ENCODE data around the gene OSBPL2. TPM values are rescaled to one million over a fixed set of nuclear protein-coding genes. Genes with fewer than 3 reads are reported as not detected.

OSBPL2 gene
- total and polyA plus RNA-seq, 2 donors (not counting 3 experiments of a cell fraction or from before 2014, with no cell fraction given): 13.1 to 33.0 TPM

DNA sequence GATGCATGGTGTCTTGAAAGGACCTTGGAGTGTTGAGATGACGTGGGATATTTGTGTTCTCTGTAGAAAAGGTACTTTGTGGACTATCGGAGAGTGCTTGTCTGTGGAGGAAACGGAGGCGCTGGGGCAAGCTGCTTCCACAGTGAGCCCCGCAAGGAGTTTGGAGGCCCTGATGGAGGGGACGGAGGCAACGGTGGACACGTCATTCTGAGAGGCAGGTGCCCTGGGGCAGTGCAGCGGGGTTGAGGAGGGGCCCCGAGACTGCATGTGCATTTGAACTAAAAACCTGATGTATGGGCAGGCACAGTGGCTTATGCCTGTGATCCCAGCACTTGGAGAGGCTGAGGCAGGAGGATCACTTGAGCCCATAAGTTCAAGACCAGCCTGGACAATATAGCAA is 42.6 kb upstream of the OSBPL2 start:
- Histone ChIP-seq H3K4me1 (ENCODE audit: control insufficient read depth, extremely low read depth, insufficient read depth, low read length) (no peaks in the 10 kb centered on the region), H3K9me3 (replicated peaks; ENCODE audit: control insufficient read depth, insufficient read depth, low read length) (no peaks in the 10 kb centered on the region), H3K27me3 (ENCODE audit: control insufficient read depth in 2 of 2, insufficient read depth in 2 of 2, low read length in 2 of 2) (no peaks in the 10 kb centered on the region), H3K9ac (replicated peaks; ENCODE audit: extremely low read depth, insufficient read depth, low read length) (no peak overlapping the region), H3K79me2 (ENCODE audit: control insufficient read depth, insufficient read depth, low read length) (no peaks in the 10 kb centered on the region), H3K36me3 (ENCODE audit: control insufficient read depth in 2 of 2, extremely low read depth in 1 of 2, insufficient read depth in 2 of 2, low read length in 2 of 2) (peaks cover 2 to 22% of the 10 kb centered on the region in 2 experiments), H2AFZ (ENCODE audit: low read depth, low read length) (no peak overlapping the region), H3K4me2 (ENCODE audit: insufficient read depth, low read length) (no peak overlapping the region), H3K9me1 (replicated peaks; ENCODE audit: control insufficient read depth, extremely low read depth, insufficient read depth, low read length) (no peaks in the 10 kb centered on the region), H4K20me1 (replicated peaks; ENCODE audit: control insufficient read depth, extremely low read depth, insufficient read depth, low read length) (no peaks in the 10 kb centered on the region), H3K27ac (ENCODE audit: insufficient read depth, low read depth, low read length) (no peak overlapping the region), H3K4me3 (replicated peaks in 1 of 3; ENCODE audit: insufficient read depth in 1 of 3, low read depth in 1 of 3, low read length in 3 of 3) (no peak overlapping the region)
- dilution Hi-C loops (cut with MboI; ENCODE audit: extremely low pct_ligation_motif_present, low sequenced_read_pairs) (no loop called here), intact Hi-C loops (cut with micrococcal nuclease) (no loop called here)
- no peak for FAIRE-seq
- ChIA-PET POLR2A (no interaction called here), CTCF (no interaction called here)
- BruUV-seq (replicated peaks): no TSS peak
- no peak for DNase-seq (ENCODE audit: low read depth, low spot score)
- no peak for TF ChIP-seq GATA2 (IDR thresholded peaks at IDR 0.05; ENCODE audit: insufficient read depth, insufficient read length, low read depth, low read length)
- no peak for TF ChIP-seq CTCF (IDR thresholded peaks at IDR 0.05; ENCODE audit: extremely low read depth in 1 of 2, insufficient read depth in 1 of 2, low read depth in 1 of 2, low read length in 2 of 2)
- no peak for TF ChIP-seq POLR2A (IDR thresholded peaks at IDR 0.05; ENCODE audit: low read depth, low read length)
- no peak for TF ChIP-seq POLR2AphosphoS5 (IDR thresholded peaks at IDR 0.05; ENCODE audit: insufficient read depth, low read depth, low read length)
- TF ChIP-seq FOS (IDR thresholded peaks at IDR 0.05; ENCODE audit: borderline replicate concordance, insufficient read depth, low read length): no peak
- no peak for TF ChIP-seq MAX (IDR thresholded peaks at IDR 0.05; ENCODE audit: insufficient read depth, insufficient read length)
- TF ChIP-seq JUN (IDR thresholded peaks at IDR 0.05; ENCODE audit: borderline replicate concordance, insufficient read depth, insufficient read length, low read depth): no peak
- no peak for TF ChIP-seq EZH2 (IDR thresholded peaks at IDR 0.05; ENCODE audit: borderline replicate concordance, low read depth, low read length, severe bottlenecking)
- no peak for TF ChIP-seq MYC (IDR thresholded peaks at IDR 0.05; ENCODE audit: low read depth, low read length)

All from endothelial cell of umbilical vein (primary cell).